A673 (cell line): ENCODE data around the gene SDHD.
"Not testable (repeated sequence)": the region's sequence is repeated elsewhere in the genome, so short reads cannot be mapped to it uniquely, and the experiment has no call there.

ENCODE experiments used
- EZH2 ChIP-seq: fragments of 200-600 bp; sonication (generic); IDR thresholded peaks from 2 replicates; pipeline ENCODE4 v1.6.1; 2017; ENCODE audit warnings: borderline replicate concordance, low read depth, mild to moderate bottlenecking, mixed read lengths, antibody characterized with exemption, low read length; ENCODE audit not compliant: poor library complexity, severe bottlenecking
- TF ChIP-seq, protein P1 (sequence below): fragments of 300-800, 200-600 bp; sonication (generic); conservative IDR thresholded peaks from 2 replicates; pipeline ENCODE4 v1.5.1; 2017; ENCODE audit warnings: low read depth, mild to moderate bottlenecking, antibody characterized with exemption, low read length, moderate library complexity, mixed read lengths

DNA sequence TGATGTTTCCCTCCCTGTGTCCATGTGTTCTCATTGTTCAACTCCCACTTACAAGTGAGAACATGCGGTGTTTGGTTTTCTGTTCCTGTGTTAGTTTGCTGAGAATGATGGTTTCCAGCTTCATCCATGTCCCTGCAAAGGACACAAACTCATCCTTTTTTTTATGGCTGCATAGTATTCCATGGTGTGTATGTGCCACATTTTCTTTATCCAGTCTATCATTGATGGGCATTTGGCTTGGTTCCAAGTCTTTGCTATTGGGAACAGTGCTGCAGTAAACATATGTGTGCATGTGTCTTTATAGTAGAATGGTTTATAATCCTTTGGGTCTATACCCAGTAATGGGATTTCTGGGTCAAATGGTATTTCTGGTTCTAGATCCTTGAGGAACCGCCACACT lies 40.0 kb upstream of the SDHD start:
- TF ChIP-seq, protein P1, sequence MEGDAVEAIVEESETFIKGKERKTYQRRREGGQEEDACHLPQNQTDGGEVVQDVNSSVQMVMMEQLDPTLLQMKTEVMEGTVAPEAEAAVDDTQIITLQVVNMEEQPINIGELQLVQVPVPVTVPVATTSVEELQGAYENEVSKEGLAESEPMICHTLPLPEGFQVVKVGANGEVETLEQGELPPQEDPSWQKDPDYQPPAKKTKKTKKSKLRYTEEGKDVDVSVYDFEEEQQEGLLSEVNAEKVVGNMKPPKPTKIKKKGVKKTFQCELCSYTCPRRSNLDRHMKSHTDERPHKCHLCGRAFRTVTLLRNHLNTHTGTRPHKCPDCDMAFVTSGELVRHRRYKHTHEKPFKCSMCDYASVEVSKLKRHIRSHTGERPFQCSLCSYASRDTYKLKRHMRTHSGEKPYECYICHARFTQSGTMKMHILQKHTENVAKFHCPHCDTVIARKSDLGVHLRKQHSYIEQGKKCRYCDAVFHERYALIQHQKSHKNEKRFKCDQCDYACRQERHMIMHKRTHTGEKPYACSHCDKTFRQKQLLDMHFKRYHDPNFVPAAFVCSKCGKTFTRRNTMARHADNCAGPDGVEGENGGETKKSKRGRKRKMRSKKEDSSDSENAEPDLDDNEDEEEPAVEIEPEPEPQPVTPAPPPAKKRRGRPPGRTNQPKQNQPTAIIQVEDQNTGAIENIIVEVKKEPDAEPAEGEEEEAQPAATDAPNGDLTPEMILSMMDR, result not testable (repeated sequence)
- not testable (repeated sequence) for TF ChIP-seq EZH2
